ENCODE data around the gene LMBR1.
"Not testable (repeated sequence)": the region's sequence is repeated elsewhere in the genome, so short reads cannot be mapped to it uniquely, and the experiment has no call there.

LMBR1 gene

GRCh38 chr7:156655251-156655650 is 237.7 kb downstream of the LMBR1 start:
- no peak for DNase-seq (ENCODE audit: low spot score)

DNA sequence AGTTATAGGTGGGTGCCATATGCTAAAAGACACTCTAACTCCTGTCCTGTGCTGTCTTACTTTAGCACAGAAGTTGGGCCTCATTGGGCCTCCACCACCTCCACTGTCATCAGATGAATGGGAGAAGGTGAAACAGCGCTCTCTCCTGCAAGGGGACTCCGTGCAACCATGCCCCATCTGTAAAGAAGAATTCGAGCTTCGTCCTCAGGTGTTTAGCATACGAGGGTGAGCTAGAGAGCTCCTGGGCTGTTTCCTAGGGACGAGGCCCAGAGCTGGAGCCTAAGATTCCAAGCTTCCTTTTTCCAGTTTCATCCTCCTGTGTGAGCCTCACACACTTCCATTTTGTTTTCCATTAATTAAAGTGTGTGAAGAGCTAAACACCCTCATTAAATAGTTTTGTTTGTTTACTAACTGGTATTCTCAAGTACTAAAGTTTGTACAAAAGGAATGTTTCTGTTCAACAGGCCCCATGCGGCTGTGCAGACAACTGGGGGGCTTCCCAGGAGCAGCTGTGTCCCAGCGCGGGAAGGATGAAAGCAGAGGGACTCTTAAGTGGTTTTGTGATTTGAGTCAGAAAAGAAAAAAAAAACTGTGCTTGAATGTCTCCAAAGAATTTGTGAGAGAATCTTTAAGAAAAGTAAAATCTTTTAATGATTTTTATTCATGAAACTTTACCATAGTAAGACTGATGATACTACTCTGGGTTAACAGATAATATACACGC is 238.3 kb downstream of the LMBR1 start:
- no peak for DNase-seq (ENCODE audit: low spot score)

GRCh38 chr7:156652886-156653568 is 240.0 kb downstream of the LMBR1 start:
- DNase-seq (ENCODE audit: low spot score) = no peak

- DNase-seq (ENCODE audit: low spot score) = peak; percentile 18
These were observed 241.5 kb downstream of the LMBR1 start for GRCh38 chr7:156651474-156651873.

- peak; percentile 15 for DNase-seq (ENCODE audit: low spot score)
These were observed 242.9 kb downstream of the LMBR1 start for GRCh38 chr7:156650042-156650441.

DNA sequence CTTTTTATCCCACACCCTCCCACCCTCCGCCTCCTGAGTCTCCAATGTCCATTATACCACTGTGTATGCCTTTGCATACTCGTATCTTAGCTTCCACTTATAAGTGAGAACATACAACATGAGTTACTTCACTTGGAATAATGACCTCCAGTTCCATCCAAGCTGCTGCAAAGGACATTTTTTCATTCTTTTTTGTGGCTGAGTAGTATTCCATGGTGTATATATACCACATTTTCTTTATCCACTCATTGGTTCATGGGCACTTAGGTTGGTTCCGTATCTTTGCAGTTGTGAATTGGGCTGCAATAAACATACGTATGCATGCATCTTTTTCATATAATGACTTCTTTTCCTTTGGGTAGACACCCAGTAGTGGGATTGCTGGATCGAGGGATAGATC is 245.7 kb downstream of the LMBR1 start:
- not testable (repeated sequence) for DNase-seq (ENCODE audit: low spot score)

GRCh38 chr7:156642306-156643045 is 250.5 kb downstream of the LMBR1 start:
- no peak for DNase-seq (ENCODE audit: low spot score)

GRCh38 chr7:156640949-156641485 is 252.0 kb downstream of the LMBR1 start:
- DNase-seq (ENCODE audit: low spot score) = no peak

DNA sequence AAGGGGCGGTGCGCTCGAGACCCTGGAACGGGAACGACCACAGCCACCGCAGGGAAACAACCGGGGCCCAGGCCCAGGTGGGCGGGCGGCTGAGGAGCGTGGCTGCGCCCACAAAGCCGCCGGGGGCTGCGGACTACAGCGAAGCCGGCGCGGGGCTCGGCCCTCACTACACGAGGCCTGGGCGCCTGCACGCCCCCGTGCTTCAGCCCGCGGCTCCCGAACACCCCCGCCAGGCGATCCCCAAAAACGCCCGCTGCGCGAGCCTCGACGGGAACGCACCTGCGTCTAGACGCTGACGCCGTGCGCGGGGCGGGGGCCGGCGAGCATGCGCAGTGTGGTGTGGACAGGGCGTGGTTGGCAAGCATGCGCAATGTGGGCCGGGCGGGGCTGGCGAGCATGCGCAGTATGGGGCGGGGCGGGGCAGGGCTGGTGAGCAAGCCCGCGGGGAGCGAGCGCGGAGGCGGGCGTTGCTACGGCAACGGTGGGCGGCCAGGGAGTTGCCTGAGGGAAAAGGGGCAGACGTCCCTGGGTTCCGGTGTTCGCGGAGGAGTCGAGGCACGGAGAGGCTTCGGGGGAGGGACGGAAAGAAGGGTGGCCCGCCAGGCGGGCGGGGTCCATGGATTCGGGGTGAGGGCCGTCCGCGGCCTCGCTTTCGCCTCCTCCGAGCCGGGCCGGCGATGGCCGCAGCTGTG is 252.6 kb downstream of the LMBR1 start, which contains the start of gene RNF32:
TSS of gene RNF32 (plus strand) at position 518 of the 692 bp plus-strand sequence. CDS start 3,104 bp downstream, outside the sequence.
- DNase-seq (ENCODE audit: low spot score) = peak; percentile 100

- no peak for DNase-seq (ENCODE audit: low spot score)
These were observed 253.3 kb downstream of the LMBR1 start for GRCh38 chr7:156639426-156640256.

DNA sequence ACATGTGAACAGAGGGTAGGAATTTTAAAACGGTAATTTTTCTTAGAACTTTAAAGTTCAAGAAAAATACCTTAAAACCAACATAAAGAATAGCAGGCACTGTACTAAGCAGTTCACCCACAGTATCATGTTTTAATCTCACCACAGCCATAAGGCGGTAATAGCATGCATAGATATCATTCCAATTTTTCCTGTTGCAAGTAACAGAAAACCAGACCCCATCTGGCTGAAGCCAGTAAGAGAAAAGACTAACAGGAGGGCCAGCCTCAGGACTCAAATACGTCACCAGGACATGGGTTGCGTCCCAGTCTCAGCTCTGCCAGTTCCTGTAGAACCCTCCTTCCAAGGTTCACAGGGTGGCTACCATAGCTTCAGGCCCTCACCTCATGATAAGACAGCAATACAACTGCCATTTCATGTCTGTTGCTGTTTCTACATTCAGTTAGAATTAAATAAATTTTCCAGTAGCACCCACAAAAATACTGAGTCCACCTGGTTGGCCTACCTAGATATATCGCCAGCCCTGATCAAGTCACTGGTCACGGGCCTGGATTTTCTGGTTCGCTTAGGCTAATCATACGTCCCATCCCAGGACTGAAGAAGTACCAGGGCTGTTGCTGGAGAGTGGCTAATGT is 254.4 kb downstream of the LMBR1 start:
- DNase-seq (ENCODE audit: low spot score) = no peak

DNA sequence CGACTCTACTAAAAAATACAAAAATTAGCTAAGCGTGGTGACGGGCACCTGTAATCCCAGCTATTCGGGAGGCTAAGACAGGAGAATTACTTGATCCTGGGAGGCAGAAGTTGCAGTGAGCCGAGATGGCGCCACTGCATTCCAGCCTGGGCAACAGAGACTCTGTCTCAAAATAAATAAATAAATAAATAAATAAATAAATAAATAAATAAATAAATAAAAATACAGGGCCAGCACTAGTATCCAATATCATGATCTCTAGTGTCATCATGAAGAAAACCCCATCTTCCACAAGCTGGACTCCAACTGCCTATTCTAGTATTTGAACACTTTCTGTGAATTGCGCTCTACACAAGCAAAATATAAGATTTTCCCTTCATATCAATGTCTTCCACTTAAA is 255.9 kb downstream of the LMBR1 start:
- not testable (repeated sequence) for DNase-seq (ENCODE audit: low spot score)

DNA sequence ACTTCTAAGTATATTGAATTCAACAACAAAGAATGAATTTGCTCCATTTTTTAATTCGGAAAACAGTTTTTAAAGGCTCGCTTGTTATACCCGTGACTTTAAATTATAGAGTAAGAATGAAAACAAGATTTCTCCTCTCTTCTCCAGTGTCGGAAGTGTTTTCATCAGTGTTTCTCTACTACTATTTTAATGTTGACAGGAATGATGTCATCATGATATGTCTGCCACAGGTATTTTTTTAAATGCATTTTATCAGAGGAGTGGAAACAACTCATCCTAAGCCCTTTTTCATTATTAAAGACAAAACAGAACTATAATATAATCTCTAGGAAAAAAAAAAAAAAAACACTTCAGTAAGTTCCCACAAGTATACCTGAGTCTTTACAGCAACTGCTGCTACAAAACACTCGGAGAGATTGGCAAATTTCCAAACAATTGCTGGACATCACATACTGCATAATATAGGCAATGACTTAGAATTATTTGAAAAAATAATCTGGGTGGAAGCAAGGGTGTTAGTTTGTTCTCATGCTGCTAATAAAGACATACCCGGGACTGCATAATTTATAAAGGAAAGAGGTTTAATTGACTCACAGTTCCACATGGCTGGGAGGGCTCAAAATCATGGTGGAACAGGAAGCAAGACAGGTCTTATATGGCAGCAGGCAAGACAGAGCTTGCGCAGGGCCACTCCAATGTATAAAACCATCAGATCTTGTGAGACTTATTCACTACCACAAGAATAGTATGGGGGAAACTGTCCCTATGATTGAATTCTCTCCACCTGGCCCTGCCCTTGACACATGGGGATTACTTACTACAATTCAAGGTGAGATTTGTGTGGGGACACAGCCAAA is 257.2 kb downstream of the LMBR1 start:
- DNase-seq (ENCODE audit: low spot score) = no peak

- DNase-seq (ENCODE audit: low spot score) = no peak
These were observed 258.9 kb downstream of the LMBR1 start for GRCh38 chr7:156634117-156634516.

DNA sequence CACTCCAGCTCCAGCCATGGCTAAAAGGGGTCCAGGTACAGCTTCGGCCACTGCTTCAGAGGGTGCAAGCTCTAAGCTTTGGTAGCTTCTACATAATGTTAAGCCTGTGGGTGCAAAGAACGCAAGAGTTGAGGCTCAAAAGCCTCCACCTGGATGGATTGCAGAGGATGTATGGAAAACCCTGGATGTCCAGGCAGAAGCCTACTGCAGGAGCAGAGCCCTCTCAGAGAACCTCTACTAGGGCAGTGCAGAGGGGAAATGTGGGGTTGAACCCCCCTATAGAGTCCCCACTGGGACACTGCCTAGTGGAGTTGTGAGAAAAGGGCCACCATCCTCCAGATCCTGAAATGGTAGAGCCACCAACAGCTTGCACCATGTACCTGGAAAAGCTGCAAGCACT is 263.1 kb downstream of the LMBR1 start:
- DNase-seq (ENCODE audit: low spot score) = no peak

GRCh38 chr7:156628562-156628961 is 264.4 kb downstream of the LMBR1 start:
- DNase-seq (ENCODE audit: low spot score) = no peak

Measured in AG20443 (cell line).